ENCODE results near the gene EEF2KMT.
"Not testable (repeated sequence)": the region's sequence is repeated elsewhere in the genome, so short reads cannot be mapped to it uniquely, and the experiment has no call there.

The EEF2KMT gene

DNA sequence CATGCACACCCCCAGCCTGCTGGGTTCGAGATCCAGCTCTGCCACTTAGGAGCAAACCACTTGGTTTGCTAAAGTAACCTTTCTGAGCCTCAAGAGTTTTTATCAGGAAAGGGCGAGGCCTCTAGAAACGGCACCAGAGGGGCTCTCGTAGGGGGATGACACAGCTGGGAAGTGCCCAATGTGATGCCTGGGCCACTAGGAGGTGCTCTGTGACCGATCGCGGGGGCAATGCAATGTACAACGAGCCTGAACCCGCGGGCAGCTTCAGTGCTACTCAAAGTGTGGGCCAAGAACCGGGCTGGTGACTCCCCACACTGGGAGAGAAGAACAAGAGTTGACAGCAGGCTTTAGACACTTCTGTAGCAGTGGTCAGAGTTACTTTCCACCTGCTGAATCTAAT is 41.2 kb downstream of the EEF2KMT start:
- Histone ChIP-seq H3K4me1 (ENCODE audit: control insufficient read depth, insufficient read depth, low read length, unreplicated experiment) (no peaks in the 10 kb centered on the region), H3K27ac (ENCODE audit: low read depth, low read length) (no peak overlapping the region), H3K36me3 (ENCODE audit: insufficient read depth, low read length) (no peaks in the 10 kb centered on the region), H2AFZ (ENCODE audit: low read length, unreplicated experiment) (no peak overlapping the region), H3K79me2 (ENCODE audit: control insufficient read depth, insufficient read depth, low read length, unreplicated experiment) (no peaks in the 10 kb centered on the region), H3K4me3 (ENCODE audit: low read depth, low read length) (no peak overlapping the region), H3K27me3 (ENCODE audit: insufficient read depth, low read length) (no peaks in the 10 kb centered on the region)

DNA sequence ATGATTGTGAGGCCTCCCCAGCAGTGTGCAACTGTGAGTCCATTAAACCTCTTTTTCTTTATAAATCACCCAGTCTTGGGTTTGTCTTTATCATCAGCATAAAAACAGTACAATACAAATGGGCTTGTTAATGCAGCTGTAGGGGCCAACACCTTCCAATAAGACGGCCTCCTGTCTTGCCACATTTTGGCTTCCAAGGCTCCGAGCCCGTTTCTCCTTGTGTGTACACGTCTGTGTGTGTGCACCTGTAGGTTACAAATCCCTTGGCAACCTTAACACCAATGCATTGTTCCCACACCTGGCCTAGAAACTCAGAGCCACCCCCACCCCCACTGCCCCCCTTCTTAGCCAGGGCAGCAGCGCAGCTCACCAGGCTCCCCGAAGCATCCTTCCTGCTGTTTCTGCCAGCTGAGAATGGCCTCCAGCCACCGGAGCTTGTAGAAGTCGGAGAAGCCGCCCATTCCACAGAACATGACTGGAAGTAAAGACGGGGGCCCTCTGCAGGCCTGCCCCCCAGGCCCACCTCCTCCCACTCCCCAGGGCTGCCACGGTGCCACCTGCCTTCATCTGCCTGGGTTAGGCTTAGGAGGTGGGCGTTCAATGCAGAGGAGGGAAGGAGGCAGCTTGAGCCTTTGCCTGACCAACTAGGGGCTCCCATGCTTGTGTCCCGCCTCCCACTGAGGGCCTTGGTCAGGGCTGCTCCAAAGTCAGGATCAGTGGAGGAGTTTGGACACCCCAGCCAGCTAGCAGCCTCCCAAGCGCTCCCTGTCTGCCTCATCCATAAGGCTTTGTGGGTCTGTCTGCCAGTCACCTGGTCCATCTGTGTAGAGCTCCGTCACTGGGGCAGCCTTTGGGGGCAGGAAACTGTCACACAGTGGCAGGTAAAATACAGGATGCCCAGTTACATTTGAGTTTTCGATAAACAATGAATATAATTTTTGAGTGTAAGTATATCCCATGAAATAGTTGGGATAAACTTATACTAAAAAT is 42.4 kb downstream of the EEF2KMT start:
- H3K4me1 ChIP-seq (ENCODE audit: control insufficient read depth, insufficient read depth, low read length, unreplicated experiment), result no peaks in the 10 kb centered on the region
- H3K27me3 ChIP-seq (ENCODE audit: insufficient read depth, low read length), result peaks cover 7% of the 10 kb centered on the region; the same call in 1 of the 2 replicates
- H3K27ac ChIP-seq (ENCODE audit: low read depth, low read length), result no peak overlapping the region
- no peak overlapping the region for H2AFZ ChIP-seq (ENCODE audit: low read length, unreplicated experiment)
- no peaks in the 10 kb centered on the region for H3K36me3 ChIP-seq (ENCODE audit: insufficient read depth, low read length)
- H3K4me3 ChIP-seq (ENCODE audit: low read depth, low read length), result no peak overlapping the region
- H3K79me2 ChIP-seq (ENCODE audit: control insufficient read depth, insufficient read depth, low read length, unreplicated experiment), result no peaks in the 10 kb centered on the region

DNA sequence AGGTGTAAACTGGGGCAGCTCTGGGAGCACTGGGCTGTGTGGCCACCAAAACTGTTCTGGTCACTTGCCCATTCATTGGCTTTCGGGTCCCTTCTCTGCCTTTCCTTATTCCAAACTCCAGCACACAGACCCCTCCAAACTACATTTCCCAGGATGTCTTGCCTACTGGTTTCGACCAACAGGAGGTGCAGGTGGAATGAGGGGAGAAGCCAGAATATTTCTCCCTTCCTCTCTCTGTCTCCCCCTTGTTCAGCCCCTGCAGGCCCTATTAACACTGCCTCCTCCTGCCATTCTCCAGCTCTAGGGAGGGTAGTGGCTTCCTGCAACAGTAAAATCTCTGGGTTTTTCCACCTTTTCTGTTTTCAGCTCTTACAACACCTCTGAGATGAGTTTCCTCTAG is 50.7 kb downstream of the EEF2KMT start:
- Histone ChIP-seq H3K4me1 (ENCODE audit: control insufficient read depth, insufficient read depth, low read length, unreplicated experiment) (no peaks in the 10 kb centered on the region), H3K27ac (ENCODE audit: low read depth, low read length) (no peak overlapping the region), H2AFZ (ENCODE audit: low read length, unreplicated experiment) (no peak overlapping the region), H3K79me2 (ENCODE audit: control insufficient read depth, insufficient read depth, low read length, unreplicated experiment) (no peaks in the 10 kb centered on the region), H3K36me3 (ENCODE audit: insufficient read depth, low read length) (no peaks in the 10 kb centered on the region), H3K27me3 (ENCODE audit: insufficient read depth, low read length) (peaks cover 32% of the 10 kb centered on the region), H3K4me3 (ENCODE audit: low read depth, low read length) (no peak overlapping the region)

DNA sequence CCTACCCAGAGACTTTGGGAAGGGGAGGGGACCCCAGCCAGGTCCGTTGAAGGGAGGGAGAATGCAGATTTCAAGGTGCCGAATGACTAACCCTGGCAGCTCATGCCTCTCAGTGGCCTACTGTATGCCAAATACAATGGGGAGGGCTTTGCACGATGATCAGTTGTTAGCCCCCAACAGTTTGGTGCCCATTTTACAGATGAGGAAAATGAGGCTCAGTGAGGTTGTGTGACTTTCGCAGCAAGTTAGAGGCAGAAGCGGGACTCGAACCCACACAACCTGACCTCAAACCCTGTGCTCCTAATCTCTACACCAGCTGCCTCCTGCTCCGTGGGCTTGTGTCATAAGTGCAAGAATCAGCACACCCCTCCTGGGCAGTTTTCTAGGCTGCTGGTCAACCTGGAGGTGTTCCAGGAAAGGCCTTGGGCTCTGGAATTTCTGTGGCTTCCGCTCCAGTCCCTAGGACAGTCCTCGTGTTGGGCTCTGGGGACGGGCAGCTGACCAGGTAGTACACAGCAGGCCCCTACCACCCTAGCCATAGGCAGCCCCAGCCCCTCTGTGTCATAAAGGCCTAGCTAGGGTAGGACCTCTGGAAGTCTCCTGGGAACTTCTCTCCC is 52.0 kb downstream of the EEF2KMT start:
- no peak overlapping the region for H3K4me3 ChIP-seq (ENCODE audit: low read depth, low read length)
- H3K27ac ChIP-seq (ENCODE audit: low read depth, low read length), result no peak overlapping the region
- peaks cover 29% of the 10 kb centered on the region for H3K27me3 ChIP-seq (ENCODE audit: insufficient read depth, low read length)
- no peaks in the 10 kb centered on the region for H3K36me3 ChIP-seq (ENCODE audit: insufficient read depth, low read length)
- H2AFZ ChIP-seq (ENCODE audit: low read length, unreplicated experiment), result no peak overlapping the region
- no peaks in the 10 kb centered on the region for H3K79me2 ChIP-seq (ENCODE audit: control insufficient read depth, insufficient read depth, low read length, unreplicated experiment)
- H3K4me1 ChIP-seq (ENCODE audit: control insufficient read depth, insufficient read depth, low read length, unreplicated experiment), result no peaks in the 10 kb centered on the region

DNA sequence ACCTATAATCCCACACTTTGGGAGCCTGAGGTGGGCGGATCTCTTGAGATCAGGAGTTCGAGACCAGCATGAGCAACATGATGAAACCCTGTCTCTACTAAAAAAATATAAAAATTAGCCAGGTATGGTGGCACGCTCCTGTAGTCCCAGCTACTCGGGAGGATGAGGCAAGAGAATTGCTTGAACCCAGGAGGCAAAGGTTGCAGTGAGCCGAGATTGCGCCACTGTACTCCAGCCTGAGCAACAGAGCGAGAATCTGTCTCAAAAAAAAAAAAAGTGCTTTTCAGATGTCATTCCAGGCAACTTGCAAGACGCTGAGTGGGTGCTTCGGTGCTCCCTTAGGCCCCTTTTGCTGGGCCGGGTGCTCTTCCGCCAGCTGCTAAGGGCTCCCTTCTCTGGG is 53.0 kb downstream of the EEF2KMT start:
- H3K79me2 ChIP-seq (ENCODE audit: control insufficient read depth, insufficient read depth, low read length, unreplicated experiment); H3K36me3 ChIP-seq (ENCODE audit: insufficient read depth, low read length); H3K27ac ChIP-seq (ENCODE audit: low read depth, low read length); H2AFZ ChIP-seq (ENCODE audit: low read length, unreplicated experiment); H3K4me1 ChIP-seq (ENCODE audit: control insufficient read depth, insufficient read depth, low read length, unreplicated experiment); H3K4me3 ChIP-seq (ENCODE audit: low read depth, low read length): not testable (repeated sequence)
- H3K27me3 ChIP-seq (ENCODE audit: insufficient read depth, low read length), result peaks cover 27% of the 10 kb centered on the region

GRCh38 chr16:5044011-5044540 is 53.5 kb downstream of the EEF2KMT start:
- no peak overlapping the region for H2AFZ ChIP-seq (ENCODE audit: low read length, unreplicated experiment)
- no peaks in the 10 kb centered on the region for H3K4me1 ChIP-seq (ENCODE audit: control insufficient read depth, insufficient read depth, low read length, unreplicated experiment)

DNA sequence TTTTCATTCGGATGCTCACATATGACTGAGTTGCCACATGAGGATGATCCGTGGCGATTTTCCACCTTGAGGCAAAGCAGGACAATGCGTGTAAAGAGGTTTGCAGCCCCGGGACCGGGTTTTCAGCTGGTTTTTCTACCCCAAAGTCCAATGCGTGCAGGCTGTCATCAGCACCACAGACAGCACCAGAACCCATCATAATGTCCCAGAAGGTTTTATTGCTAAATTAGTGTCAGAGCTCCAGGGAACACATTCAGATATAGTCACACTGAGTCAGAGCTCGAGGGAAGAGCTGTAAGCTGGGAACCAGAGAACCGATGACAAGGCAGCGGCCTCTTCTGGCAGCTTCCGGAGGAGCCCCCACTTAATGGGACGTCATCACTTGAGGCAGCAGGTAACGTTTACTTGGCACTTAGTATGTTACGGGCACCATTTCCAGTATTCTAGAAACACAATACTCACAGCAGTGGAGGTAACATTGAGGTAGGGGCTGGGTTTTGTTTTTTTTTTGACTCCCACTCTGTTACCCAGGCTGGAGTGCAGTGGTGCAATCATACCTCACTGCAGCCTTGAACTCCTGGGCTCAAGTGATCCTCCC is 54.9 kb downstream of the EEF2KMT start:
- Histone ChIP-seq H3K36me3 (ENCODE audit: insufficient read depth, low read length) (no peaks in the 10 kb centered on the region), H3K4me3 (ENCODE audit: low read depth, low read length) (no peak overlapping the region), H3K27me3 (ENCODE audit: insufficient read depth, low read length) (peaks cover 12% of the 10 kb centered on the region), H3K4me1 (ENCODE audit: control insufficient read depth, insufficient read depth, low read length, unreplicated experiment) (no peaks in the 10 kb centered on the region), H3K79me2 (ENCODE audit: control insufficient read depth, insufficient read depth, low read length, unreplicated experiment) (no peaks in the 10 kb centered on the region), H2AFZ (ENCODE audit: low read length, unreplicated experiment) (no peak overlapping the region), H3K27ac (ENCODE audit: low read depth, low read length) (no peak overlapping the region)

More at GRCh38 chr16:5044011-5044540, 53.5 kb downstream of the EEF2KMT start:
- Histone ChIP-seq H3K4me3 (ENCODE audit: low read depth, low read length) (no peak overlapping the region), H3K36me3 (ENCODE audit: insufficient read depth, low read length) (no peaks in the 10 kb centered on the region), H3K79me2 (ENCODE audit: control insufficient read depth, insufficient read depth, low read length, unreplicated experiment) (no peaks in the 10 kb centered on the region), H3K27ac (ENCODE audit: low read depth, low read length) (no peak overlapping the region), H3K27me3 (ENCODE audit: insufficient read depth, low read length) (peaks cover 22% of the 10 kb centered on the region)

- Histone ChIP-seq H3K27ac (ENCODE audit: low read depth, low read length) (no peak overlapping the region), H2AFZ (ENCODE audit: low read length, unreplicated experiment) (no peak overlapping the region), H3K4me1 (ENCODE audit: control insufficient read depth, insufficient read depth, low read length, unreplicated experiment) (peaks cover 1% of the 10 kb centered on the region), H3K36me3 (ENCODE audit: insufficient read depth, low read length) (no peaks in the 10 kb centered on the region), H3K79me2 (ENCODE audit: control insufficient read depth, insufficient read depth, low read length, unreplicated experiment) (no peaks in the 10 kb centered on the region), H3K4me3 (ENCODE audit: low read depth, low read length) (no peak overlapping the region), H3K27me3 (ENCODE audit: insufficient read depth, low read length) (0 out of 2 replicates have a peak, but pooled peaks cover 4% of the 10 kb centered on the region)
Observed at GRCh38 chr16:5041600-5042133, 55.9 kb downstream of the EEF2KMT start.

- Histone ChIP-seq H3K4me3 (ENCODE audit: low read depth, low read length) (no peak overlapping the region), H3K4me1 (ENCODE audit: control insufficient read depth, insufficient read depth, low read length, unreplicated experiment) (peaks cover 7% of the 10 kb centered on the region), H2AFZ (ENCODE audit: low read length, unreplicated experiment) (no peak overlapping the region), H3K27me3 (ENCODE audit: insufficient read depth, low read length) (0 out of 2 replicates have a peak, but pooled peaks cover 4% of the 10 kb centered on the region), H3K27ac (ENCODE audit: low read depth, low read length) (no peak overlapping the region), H3K79me2 (ENCODE audit: control insufficient read depth, insufficient read depth, low read length, unreplicated experiment) (no peaks in the 10 kb centered on the region), H3K36me3 (ENCODE audit: insufficient read depth, low read length) (no peaks in the 10 kb centered on the region)
Observed at GRCh38 chr16:5040451-5040850, 57.1 kb downstream of the EEF2KMT start.

Data from ACC112 (cell line).